Hematopoietic multipotent progenitor cell (in vitro differentiated cells): ENCODE data around the gene MAP1A. TPM values are rescaled to one million over a fixed set of nuclear protein-coding genes. Genes with fewer than 3 reads are reported as not detected.

Experiments
- DNase-seq, 3 donors: peaks; one replicate each; pipeline ENCODE4 v3.0.0-alpha.2; 2011 to 2015; ENCODE audit warnings: low read depth in 2 of 3, low spot score in 2 of 3
- total RNA-seq: library from RNA; depleted of rRNA; stranded (reverse); fragments of >200 nt; gene quantifications from one replicate; pipeline ENCODE4 v1.2.3, GENCODE V29; 2012

The MAP1A gene
- total RNA-seq, 1 donor: 21.8 TPM

- peak; percentile 89 to 98 (median 98) for DNase-seq
These were observed 7.0 kb upstream of the MAP1A start for GRCh38 chr15:43510200-43511011.

GRCh38 chr15:43511012-43511885, 6.2 kb upstream of the MAP1A start:
- DNase-seq: peak in 1 of 3 donors; percentile 46

GRCh38 chr15:43513550-43513949, 3.9 kb upstream of the MAP1A start:
- no peak for DNase-seq

GRCh38 chr15:43514241-43515057, 3.0 kb upstream of the MAP1A start:
- DNase-seq: peak in 1 of 3 donors; percentile 60

GRCh38 chr15:43515741-43516140, 1.7 kb upstream of the MAP1A start:
- no peak for DNase-seq

- DNase-seq: no peak
These were observed 1.2 kb upstream of the MAP1A start for GRCh38 chr15:43516185-43516584.

- no peak for DNase-seq
These were observed 531 bp upstream of the MAP1A start for GRCh38 chr15:43516801-43517353.

- peak in 2 of 3 donors; percentile 85 to 91 for DNase-seq
These were observed 871 bp downstream of the MAP1A start for GRCh38 chr15:43518197-43518761.

GRCh38 chr15:43519196-43519595, 1.8 kb downstream of the MAP1A start:
- peak in 1 of 3 donors; percentile 38 for DNase-seq

GRCh38 chr15:43520138-43520537, 2.7 kb downstream of the MAP1A start:
- no peak for DNase-seq

GRCh38 chr15:43521419-43521818, 4.0 kb downstream of the MAP1A start:
- DNase-seq: no peak

GRCh38 chr15:43522247-43522646, 4.8 kb downstream of the MAP1A start:
- no peak for DNase-seq

GRCh38 chr15:43523646-43524045, 6.2 kb downstream of the MAP1A start:
- no peak for DNase-seq

GRCh38 chr15:43524254-43524845, 6.9 kb downstream of the MAP1A start:
- DNase-seq: peak in 1 of 3 donors; percentile 11

GRCh38 chr15:43525131-43525530, 7.7 kb downstream of the MAP1A start:
- DNase-seq: no peak

GRCh38 chr15:43526261-43526930, 9.0 kb downstream of the MAP1A start:
- no peak for DNase-seq

- DNase-seq: no peak
These were observed 9.8 kb downstream of the MAP1A start for GRCh38 chr15:43527016-43527801.

GRCh38 chr15:43527802-43528541, 10.6 kb downstream of the MAP1A start:
- no peak for DNase-seq
